ENCODE data around the gene PLCD3.

- no peak for TF ChIP-seq CTCF (conservative IDR thresholded peaks at IDR 0.05; ENCODE audit: low read depth, low read length)
- no peak for TF ChIP-seq BHLHE40 (IDR thresholded peaks at IDR 0.05; ENCODE audit: low read depth, low read length)
- no peak for TF ChIP-seq POLR2A (IDR thresholded peaks at IDR 0.05; ENCODE audit: low read depth, low read length)
- no peak for TF ChIP-seq RFX5 (IDR thresholded peaks at IDR 0.05; ENCODE audit: low read depth, low read length)
- no peak for TF ChIP-seq MXI1 (IDR thresholded peaks at IDR 0.05; ENCODE audit: borderline replicate concordance, low read depth, low read length)
- no peak for TF ChIP-seq RAD21 (IDR thresholded peaks at IDR 0.05; ENCODE audit: low read length)
These were observed 18.8 kb upstream of the PLCD3 start for GRCh38 chr17:45150911-45151809.
